ENCODE measurements around the gene LPGAT1. TPM values are rescaled to one million over a fixed set of nuclear protein-coding genes. Genes with fewer than 3 reads are reported as not detected.

The LPGAT1 gene
- total RNA-seq, 4 donors from 2014 or later: 10.8 to 32.0 (median 24.8) TPM

DNA sequence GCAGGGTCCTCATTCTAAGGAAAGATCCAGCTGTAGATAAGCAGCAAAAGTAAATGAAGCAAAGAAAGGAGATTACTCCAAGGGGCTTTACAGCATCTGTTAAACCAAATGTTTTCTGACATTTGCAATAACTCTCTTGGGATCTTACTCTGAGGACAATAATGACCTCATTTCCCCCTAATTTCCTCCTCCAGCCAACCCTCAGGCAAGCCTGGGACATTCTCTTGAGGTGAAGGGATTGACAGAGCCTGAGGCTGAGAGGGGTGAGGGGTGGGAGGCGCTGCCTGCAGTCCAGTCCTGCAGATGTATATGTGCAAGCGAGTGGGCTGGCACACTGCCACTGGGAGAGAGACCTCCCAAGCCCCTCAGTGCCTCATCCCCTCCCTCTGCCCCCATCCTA, 114.6 kb downstream of the LPGAT1 start:
- Histone ChIP-seq H3K36me3 (no peaks in the 10 kb centered on the region), H3K4me1 (peaks cover 0 to 7% (median 0%) of the 10 kb centered on the region in 3 donors), H3K27ac (no peak overlapping the region), H3K27me3 (no peaks in the 10 kb centered on the region), H3K4me3 (no peak overlapping the region), H3K9me3 (no peaks in the 10 kb centered on the region)
- no peak for TF ChIP-seq POLR2A (IDR thresholded peaks at IDR 0.05)
- no peak for TF ChIP-seq CTCF (IDR thresholded peaks at IDR 0.05)
- intact Hi-C loops (cut with DNase I): no loop called here
- no peak for DNase-seq
- 64 to 89% methylated on average over 2 of the region's 2 CpGs for WGBS, 2 donors

- H3K27ac ChIP-seq: no peak overlapping the region
- H3K9me3 ChIP-seq: no peaks in the 10 kb centered on the region
- TF ChIP-seq POLR2A (IDR thresholded peaks at IDR 0.05): no peak
- WGBS, 2 donors: 70 to 80% methylated on average over 5 of the region's 5 CpGs
- H3K36me3 ChIP-seq: no peaks in the 10 kb centered on the region
- peaks cover 0 to 9% (median 0%) of the 10 kb centered on the region in 3 donors for H3K4me1 ChIP-seq
- H3K27me3 ChIP-seq: no peaks in the 10 kb centered on the region
- intact Hi-C loops (cut with DNase I): no loop called here
- no peak overlapping the region for H3K4me3 ChIP-seq
- DNase-seq: no peak
Observed at GRCh38 chr1:211714154-211714553, 116.4 kb downstream of the LPGAT1 start.

- peaks cover 0 to 9% (median 0%) of the 10 kb centered on the region in 3 donors for H3K4me1 ChIP-seq
- H3K27me3 ChIP-seq: no peaks in the 10 kb centered on the region
- TF ChIP-seq CTCF (IDR thresholded peaks at IDR 0.05): no peak
- H3K27ac ChIP-seq: no peak overlapping the region
- no peaks in the 10 kb centered on the region for H3K9me3 ChIP-seq
- intact Hi-C loops (cut with DNase I): no loop called here
- DNase-seq: no peak
- WGBS, 2 donors: 74 to 75% methylated on average over 10 of the region's 10 CpGs
- H3K4me3 ChIP-seq: no peak overlapping the region
- H3K36me3 ChIP-seq: no peaks in the 10 kb centered on the region
Observed at GRCh38 chr1:211713231-211713630, 117.3 kb downstream of the LPGAT1 start.

- no peak for TF ChIP-seq POLR2A (IDR thresholded peaks at IDR 0.05)
- no peak for TF ChIP-seq CTCF (IDR thresholded peaks at IDR 0.05)
- Histone ChIP-seq H3K27ac (no peak overlapping the region), H3K4me1 (peaks cover 0 to 12% (median 0%) of the 10 kb centered on the region in 3 donors), H3K36me3 (no peaks in the 10 kb centered on the region), H3K9me3 (no peaks in the 10 kb centered on the region), H3K4me3 (no peak overlapping the region), H3K27me3 (no peaks in the 10 kb centered on the region)
- intact Hi-C loops (cut with DNase I): no loop called here
- no peak for DNase-seq
- WGBS, 2 donors: 64 to 100% methylated on average over 2 of the region's 4 CpGs
Observed at GRCh38 chr1:211711315-211711705, 119.3 kb downstream of the LPGAT1 start.

DNA sequence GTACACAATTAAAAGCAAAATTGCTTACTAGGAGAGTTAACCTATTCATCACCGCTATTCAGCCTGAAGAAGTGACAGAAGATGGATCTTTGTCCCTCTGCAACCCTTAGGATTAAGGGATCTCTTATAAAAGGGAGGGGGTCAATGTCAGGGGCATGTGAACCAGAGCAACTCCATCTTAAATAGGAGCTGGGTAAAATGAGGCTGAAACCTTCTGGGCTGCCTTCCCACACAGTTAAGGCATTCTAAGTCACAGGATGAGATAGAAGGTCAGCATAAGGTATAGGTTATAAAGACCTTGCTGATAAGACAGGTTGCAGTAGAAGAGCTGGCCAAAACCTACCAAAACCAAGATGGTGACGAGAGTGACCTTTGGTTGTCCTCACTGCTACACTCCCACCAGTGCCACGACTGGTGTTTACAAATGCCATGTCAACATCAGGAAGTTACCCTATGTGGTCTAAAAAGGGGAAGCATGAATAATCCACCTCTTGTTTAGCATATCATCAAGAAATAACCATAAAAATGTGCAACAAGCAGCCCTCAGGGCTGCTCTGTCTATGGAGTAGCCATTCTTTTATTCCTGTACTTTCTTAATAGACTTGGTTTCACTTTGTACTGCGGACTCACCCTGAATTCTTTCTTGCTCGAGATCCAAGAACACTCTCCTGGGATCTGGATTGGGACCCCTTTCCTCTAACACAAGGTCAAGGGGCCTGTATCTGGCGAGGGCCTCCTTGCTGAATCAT, 119.8 kb downstream of the LPGAT1 start:
- intact Hi-C loops (cut with DNase I): no loop called here
- Histone ChIP-seq H3K27me3 (no peaks in the 10 kb centered on the region), H3K36me3 (no peaks in the 10 kb centered on the region), H3K4me1 (peaks cover 0 to 18% (median 4%) of the 10 kb centered on the region in 3 donors), H3K4me3 (no peak overlapping the region), H3K9me3 (no peaks in the 10 kb centered on the region), H3K27ac (no peak overlapping the region)
- TF ChIP-seq CTCF (IDR thresholded peaks at IDR 0.05) (no peak), POLR2A (IDR thresholded peaks at IDR 0.05) (no peak)
- DNase-seq: no peak
- 73 to 89% methylated on average over 5 to 6 of the region's 6 CpGs for WGBS, 2 donors
